Measurements from ENCODE around the gene CALHM3.

CALHM3 gene

GRCh38 chr10:103449208-103450144 is 29.6 kb downstream of the CALHM3 start:
- no peak for DNase-seq

- no peak for DNase-seq
Observed at GRCh38 chr10:103448746-103449145, 30.3 kb downstream of the CALHM3 start.

GRCh38 chr10:103447187-103447586 is 31.9 kb downstream of the CALHM3 start:
- DNase-seq: no peak

GRCh38 chr10:103445767-103446567 is 33.1 kb downstream of the CALHM3 start:
- DNase-seq: no peak

GRCh38 chr10:103445366-103445765 is 33.7 kb downstream of the CALHM3 start:
- no peak for DNase-seq

GRCh38 chr10:103444478-103444877 is 34.6 kb downstream of the CALHM3 start:
- DNase-seq: no peak

- DNase-seq: no peak
Observed at GRCh38 chr10:103443475-103444185, 35.4 kb downstream of the CALHM3 start.

- no peak for DNase-seq
Observed at GRCh38 chr10:103442031-103442461, 37.0 kb downstream of the CALHM3 start.

GRCh38 chr10:103441611-103442010 is 37.4 kb downstream of the CALHM3 start:
- DNase-seq: no peak

GRCh38 chr10:103441206-103441605 is 37.8 kb downstream of the CALHM3 start:
- no peak for DNase-seq

GRCh38 chr10:103440416-103440815 is 38.6 kb downstream of the CALHM3 start:
- no peak for DNase-seq

- DNase-seq: no peak
Observed at GRCh38 chr10:103439776-103440175, 39.3 kb downstream of the CALHM3 start.

GRCh38 chr10:103433858-103434257 is 45.2 kb downstream of the CALHM3 start:
- DNase-seq: no peak

- no peak for DNase-seq
Observed at GRCh38 chr10:103431902-103432301, 47.1 kb downstream of the CALHM3 start.

- no peak for DNase-seq
Observed at GRCh38 chr10:103429647-103430046, 49.4 kb downstream of the CALHM3 start.

GRCh38 chr10:103428989-103429643 is 49.9 kb downstream of the CALHM3 start:
- DNase-seq: no peak

GRCh38 chr10:103427866-103428265 is 51.2 kb downstream of the CALHM3 start:
- DNase-seq: no peak

GRCh38 chr10:103423748-103424147 is 55.3 kb downstream of the CALHM3 start:
- no peak for DNase-seq

All from NCI-H526 treated with DMSO at 0.1 percent for 48 hours (cell line).